Cardiac muscle cell (in vitro differentiated cells and primary cell): ENCODE measurements around the gene COMMD1. TPM values are rescaled to one million over a fixed set of nuclear protein-coding genes. Genes with fewer than 3 reads are reported as not detected.
A peak's percentile ranks its signal among the peaks of the same experiment; 100 is the strongest.
"Not testable (repeated sequence)": the region's sequence is repeated elsewhere in the genome, so short reads cannot be mapped to it uniquely, and the experiment has no call there.

ENCODE experiments used
- DNase-seq, 2 donors: peaks; one replicate each; pipeline versions ENCODE4 v3.0.0 to v3.0.0-alpha.2; 2010 to 2017; ENCODE audit warnings: low read depth in 1 of 2, low spot score in 1 of 2
- H3K27ac ChIP-seq: fragments of 200-600 bp; sonication (generic); 2 replicates; pipeline ENCODE4 v1.5.1; 2016
- H3K27me3 ChIP-seq: fragments of 200-600 bp; sonication (generic); 2 replicates; pipeline ENCODE4 v1.6.0; 2016; ENCODE audit warnings: control low read depth
- H3K36me3 ChIP-seq: fragments of 200-600 bp; sonication (generic); 2 replicates; pipeline ENCODE4 v1.5.1; 2016; ENCODE audit warnings: control low read depth
- H3K4me1 ChIP-seq: fragments of 200-600 bp; sonication (generic); 2 replicates; pipeline ENCODE4 v1.8.1; 2017; ENCODE audit warnings: low read depth, mild to moderate bottlenecking, mixed run types
- H3K4me3 ChIP-seq: fragments of 200-600 bp; sonication (generic); 2 replicates; pipeline ENCODE4 v1.5.1; 2016; ENCODE audit warnings: mild to moderate bottlenecking
- H3K9me3 ChIP-seq: fragments of 200-600 bp; sonication (generic); 2 replicates; pipeline ENCODE4 v1.5.1; 2017; ENCODE audit warnings: low read depth, mild to moderate bottlenecking, control low read depth
- CTCF ChIP-seq: IDR thresholded peaks from 2 replicates; pipeline ENCODE4 v1.5.1; 2012; ENCODE audit warnings: low read depth, mild to moderate bottlenecking, low read length
- polyA plus RNA-seq: library from polyadenylated mRNA; unstranded; fragments of >200 nt; fragmentation: Nextera tagmentation; extraction: Ambion mirVana; gene quantifications from 2 replicates; pipeline ENCODE4 v1.2.1, GENCODE V29; 2016
- total RNA-seq: library from RNA; depleted of rRNA; stranded (reverse); fragments of >200 nt; gene quantifications from 2 replicates; pipeline ENCODE4 v1.2.3, GENCODE V29; 2016

Gene COMMD1
- total and polyA plus RNA-seq, 2 experiments from 2014 or later = 36.1 to 94.0 TPM

- H3K27ac ChIP-seq = no peak overlapping the region
- H3K4me1 ChIP-seq = no peaks in the 10 kb centered on the region
- no peak for TF ChIP-seq CTCF
- no peaks in the 10 kb centered on the region for H3K27me3 ChIP-seq
- no peaks in the 10 kb centered on the region for H3K9me3 ChIP-seq
- peaks cover 87% of the 10 kb centered on the region for H3K36me3 ChIP-seq
- no peak for DNase-seq
- H3K4me3 ChIP-seq = no peak overlapping the region
These were observed 27.8 kb upstream of the COMMD1 start for GRCh38 chr2:61877571-61878245.

DNA sequence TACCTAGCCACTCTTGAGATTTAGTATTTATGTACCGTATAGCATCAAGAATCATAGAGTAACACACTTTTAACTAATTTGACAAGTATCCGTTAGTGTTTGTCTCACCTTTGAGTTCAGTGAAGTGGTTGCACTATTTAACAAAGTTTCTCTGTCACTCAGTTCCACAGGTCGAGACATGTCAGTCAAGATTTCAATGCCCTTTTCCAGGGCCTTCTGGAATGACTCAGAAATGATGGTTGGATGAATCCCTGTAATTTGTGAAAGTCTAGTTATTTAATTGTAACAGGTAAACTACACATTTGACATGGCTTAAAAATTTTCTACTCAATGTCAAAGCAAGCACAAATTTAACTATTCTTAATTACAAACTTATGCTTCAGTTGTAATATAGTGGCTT is 26.7 kb upstream of the COMMD1 start:
- Histone ChIP-seq H3K36me3 (peaks cover 87% of the 10 kb centered on the region), H3K4me1 (no peaks in the 10 kb centered on the region), H3K27ac (no peak overlapping the region), H3K9me3 (no peaks in the 10 kb centered on the region), H3K27me3 (no peaks in the 10 kb centered on the region), H3K4me3 (no peak overlapping the region)
- DNase-seq = no peak
- no peak for TF ChIP-seq CTCF

GRCh38 chr2:61879351-61879750 is 26.1 kb upstream of the COMMD1 start:
- H3K27ac ChIP-seq, H3K9me3 ChIP-seq, H3K4me3 ChIP-seq, H3K27me3 ChIP-seq, H3K4me1 ChIP-seq, DNase-seq: not testable (repeated sequence)
- peaks cover 86% of the 10 kb centered on the region for H3K36me3 ChIP-seq

- Histone ChIP-seq H3K36me3 (peaks cover 57% of the 10 kb centered on the region), H3K27me3 (no peaks in the 10 kb centered on the region), H3K27ac (no peak overlapping the region), H3K4me3 (no peak overlapping the region), H3K9me3 (no peaks in the 10 kb centered on the region), H3K4me1 (no peaks in the 10 kb centered on the region)
- no peak for DNase-seq
- TF ChIP-seq CTCF = no peak
These were observed 22.6 kb upstream of the COMMD1 start for GRCh38 chr2:61882850-61883249.

DNA sequence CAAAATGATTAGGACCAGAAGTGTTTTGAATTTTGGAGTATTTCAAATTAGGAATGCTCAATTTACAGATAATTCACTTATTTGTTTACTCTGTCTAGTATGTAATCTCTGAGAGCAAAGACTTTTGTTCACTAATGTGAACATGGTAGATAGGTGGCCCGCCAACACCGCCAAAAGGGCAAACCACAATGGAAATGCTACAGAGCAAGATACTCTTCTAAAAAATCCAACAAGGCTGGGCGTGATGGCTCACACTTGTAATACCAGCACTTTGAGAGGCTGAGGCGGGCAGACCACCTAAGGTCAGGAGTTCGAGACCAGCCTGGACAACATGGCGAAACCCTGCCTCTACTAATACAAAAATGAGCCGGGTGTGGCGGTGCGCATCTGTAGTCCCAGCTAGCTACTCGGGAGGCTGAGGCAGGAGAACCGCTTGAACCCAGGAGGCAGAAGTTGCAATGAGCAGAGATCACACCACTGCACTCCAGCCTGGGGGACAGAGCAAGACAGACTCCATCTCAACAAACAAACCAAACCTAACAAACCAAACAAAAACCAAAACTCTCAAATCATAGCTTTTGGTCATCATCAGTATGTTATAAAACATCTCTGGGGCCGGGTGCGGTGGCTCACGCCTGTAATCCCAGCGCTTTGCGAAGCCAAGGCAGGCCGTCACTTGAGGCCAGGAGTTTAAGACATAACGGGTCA is 19.4 kb upstream of the COMMD1 start:
- H3K4me3 ChIP-seq = peak overlapping the region; percentile 77
- DNase-seq = no peak
- no peaks in the 10 kb centered on the region for H3K4me1 ChIP-seq
- no peak for TF ChIP-seq CTCF
- H3K36me3 ChIP-seq = peaks cover 29% of the 10 kb centered on the region
- no peaks in the 10 kb centered on the region for H3K9me3 ChIP-seq
- no peaks in the 10 kb centered on the region for H3K27me3 ChIP-seq
- no peak overlapping the region for H3K27ac ChIP-seq

- Histone ChIP-seq H3K36me3 (peaks cover 15% of the 10 kb centered on the region), H3K9me3 (no peaks in the 10 kb centered on the region), H3K4me1 (no peaks in the 10 kb centered on the region), H3K4me3 (peak overlapping the region; percentile 77), H3K27me3 (no peaks in the 10 kb centered on the region), H3K27ac (peak overlapping the region; percentile 99)
- TF ChIP-seq CTCF = no peak
- DNase-seq = peak; percentile 22 to 53
These were observed 17.7 kb upstream of the COMMD1 start for GRCh38 chr2:61887717-61888266.
